ENCODE results near the gene THBD. TPM values are rescaled to one million over a fixed set of nuclear protein-coding genes. Genes with fewer than 3 reads are reported as not detected.
A peak's percentile ranks its signal among the peaks of the same experiment; 100 is the strongest.

THBD gene
- polyA plus RNA-seq, 3 donors = 7.4 to 194 (median 30.2) TPM

- Histone ChIP-seq H3K79me2 (ENCODE audit: insufficient read depth, low read length) (no peaks in the 10 kb centered on the region), H4K20me1 (ENCODE audit: insufficient read depth, low read length) (no peaks in the 10 kb centered on the region), H3K9me3 (replicated peaks in 1 of 2; ENCODE audit: control insufficient read depth in 1 of 2, insufficient read depth in 1 of 2, low read length in 2 of 2) (no peaks in the 10 kb centered on the region), H3K27me3 (ENCODE audit: control insufficient read depth in 2 of 2, insufficient read depth in 2 of 2, low read length in 2 of 2) (no peaks in the 10 kb centered on the region), H3K9ac (ENCODE audit: insufficient read depth, low read length, poor library complexity, severe bottlenecking) (no peak overlapping the region), H3K36me3 (replicated peaks in 1 of 2; ENCODE audit: control insufficient read depth in 1 of 2, insufficient read depth in 2 of 2, low read length in 2 of 2) (no peaks in the 10 kb centered on the region), H3K4me3 (replicated peaks in 1 of 3; ENCODE audit: low read depth in 2 of 3, low read length in 3 of 3) (peak overlapping the region in 1 of 3 experiments; percentile 33), H3K4me2 (replicated peaks; ENCODE audit: extremely low read depth, low read length, poor library complexity, severe bottlenecking) (peak overlapping the region; percentile 39), H3K27ac (ENCODE audit: low read depth in 1 of 2, low read length in 2 of 2) (peak overlapping the region in 1 of 2 donors; percentile 69), H3K4me1 (ENCODE audit: control insufficient read depth in 1 of 2, insufficient read depth in 2 of 2, low read length in 2 of 2) (peaks cover 30 to 49% of the 10 kb centered on the region in 2 donors), H2AFZ (ENCODE audit: insufficient read depth, low read depth, low read length, poor library complexity, severe bottlenecking) (no peak overlapping the region)
- Mint-ChIP-seq H3K36me3 (no peaks in the 10 kb centered on the region), H3K9me3 (peaks cover 0 to 2% (median 0%) of the 10 kb centered on the region in 7 donors), H3K4me3 (no peak overlapping the region), H3K27me3 (ENCODE audit: low read depth in 3 of 3) (peaks cover 3 to 4% (median 4%) of the 10 kb centered on the region in 3 donors), H3K27ac (peak overlapping the region in 5 of 7 donors; percentile 46 to 88 (median 78)), H3K4me1 (peaks cover 47% of the 10 kb centered on the region)
- no peak for DNase-seq
- 91% methylated on average over 7 of the region's 13 CpGs for WGBS (ENCODE audit: insufficient coverage)
- no peak for TF ChIP-seq CTCF (IDR thresholded peaks at IDR 0.05)
- intact Hi-C loops (cut with micrococcal nuclease) = no loop called here
These were observed 44.9 kb upstream of the THBD start for GRCh38 chr20:23094213-23094896.

- Histone ChIP-seq H3K4me3 (replicated peaks in 1 of 3; ENCODE audit: low read depth in 2 of 3, low read length in 3 of 3) (no peak overlapping the region), H3K27me3 (ENCODE audit: control insufficient read depth in 2 of 2, insufficient read depth in 2 of 2, low read length in 2 of 2) (no peaks in the 10 kb centered on the region), H2AFZ (ENCODE audit: insufficient read depth, low read depth, low read length, poor library complexity, severe bottlenecking) (no peak overlapping the region), H3K9ac (ENCODE audit: insufficient read depth, low read length, poor library complexity, severe bottlenecking) (no peak overlapping the region), H3K36me3 (replicated peaks in 1 of 2; ENCODE audit: control insufficient read depth in 1 of 2, insufficient read depth in 2 of 2, low read length in 2 of 2) (no peaks in the 10 kb centered on the region), H3K79me2 (ENCODE audit: insufficient read depth, low read length) (no peaks in the 10 kb centered on the region), H3K4me1 (ENCODE audit: control insufficient read depth in 1 of 2, insufficient read depth in 2 of 2, low read length in 2 of 2) (peaks cover 32 to 51% of the 10 kb centered on the region in 2 donors), H3K9me3 (replicated peaks in 1 of 2; ENCODE audit: control insufficient read depth in 1 of 2, insufficient read depth in 1 of 2, low read length in 2 of 2) (no peaks in the 10 kb centered on the region), H3K4me2 (replicated peaks; ENCODE audit: extremely low read depth, low read length, poor library complexity, severe bottlenecking) (no peak overlapping the region), H3K27ac (ENCODE audit: low read depth in 1 of 2, low read length in 2 of 2) (no peak overlapping the region), H4K20me1 (ENCODE audit: insufficient read depth, low read length) (no peaks in the 10 kb centered on the region)
- intact Hi-C loops (cut with micrococcal nuclease) = no loop called here
- H3K4me3 Mint-ChIP-seq = no peak overlapping the region
- peaks cover 49% of the 10 kb centered on the region for H3K4me1 Mint-ChIP-seq
- no peak for TF ChIP-seq CTCF (IDR thresholded peaks at IDR 0.05)
- WGBS (ENCODE audit: insufficient coverage) = 67% methylated on average over 3 of the region's 3 CpGs
- DNase-seq = no peak
- no peak overlapping the region for H3K27ac Mint-ChIP-seq
- peaks cover 1 to 4% (median 3%) of the 10 kb centered on the region in 3 donors for H3K27me3 Mint-ChIP-seq (ENCODE audit: low read depth in 3 of 3)
- H3K36me3 Mint-ChIP-seq = no peaks in the 10 kb centered on the region
- H3K9me3 Mint-ChIP-seq = peaks cover 0 to 2% (median 0%) of the 10 kb centered on the region in 7 donors
These were observed 44.1 kb upstream of the THBD start for GRCh38 chr20:23093613-23094012.

Measured in CD14-positive monocyte (primary cell).